ENCODE data around the gene SLCO4A1. TPM values are rescaled to one million over a fixed set of nuclear protein-coding genes. Genes with fewer than 3 reads are reported as not detected.

Gene SLCO4A1
- total and polyA plus RNA-seq, 11 donors = 1.00 to 54.0 (median 11.5) TPM

DNA sequence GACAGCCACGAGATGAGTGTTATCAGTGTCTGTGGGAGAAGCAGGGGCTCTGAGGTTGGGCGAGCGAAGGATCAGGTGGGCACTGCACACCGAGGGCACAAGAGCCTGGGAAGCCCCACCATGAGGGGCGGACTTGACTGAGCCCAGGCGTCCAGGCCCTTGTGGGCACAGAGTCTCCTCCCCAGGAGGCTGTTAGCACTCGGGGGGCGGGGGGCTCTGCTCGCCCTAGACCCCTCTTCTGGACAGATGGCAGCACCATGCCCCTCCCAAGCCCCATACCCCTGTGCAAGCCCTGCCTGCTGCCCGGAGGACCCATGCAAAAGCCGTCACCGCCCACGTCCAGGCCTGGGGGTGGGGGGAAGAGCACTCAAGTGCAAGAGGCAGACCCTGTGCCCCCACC is 21.7 kb upstream of the SLCO4A1 start:
- peaks cover 18 to 75% (median 51%) of the 10 kb centered on the region in 12 donors for H3K4me1 ChIP-seq
- no peaks in the 10 kb centered on the region for H3K27me3 ChIP-seq
- no peak overlapping the region for H3K4me3 ChIP-seq
- DNase-seq = peak in 1 of 5 donors; percentile 68
- H3K36me3 ChIP-seq = no peaks in the 10 kb centered on the region
- TF ChIP-seq POLR2A (IDR thresholded peaks at IDR 0.05) = no peak
- TF ChIP-seq, protein P1, sequence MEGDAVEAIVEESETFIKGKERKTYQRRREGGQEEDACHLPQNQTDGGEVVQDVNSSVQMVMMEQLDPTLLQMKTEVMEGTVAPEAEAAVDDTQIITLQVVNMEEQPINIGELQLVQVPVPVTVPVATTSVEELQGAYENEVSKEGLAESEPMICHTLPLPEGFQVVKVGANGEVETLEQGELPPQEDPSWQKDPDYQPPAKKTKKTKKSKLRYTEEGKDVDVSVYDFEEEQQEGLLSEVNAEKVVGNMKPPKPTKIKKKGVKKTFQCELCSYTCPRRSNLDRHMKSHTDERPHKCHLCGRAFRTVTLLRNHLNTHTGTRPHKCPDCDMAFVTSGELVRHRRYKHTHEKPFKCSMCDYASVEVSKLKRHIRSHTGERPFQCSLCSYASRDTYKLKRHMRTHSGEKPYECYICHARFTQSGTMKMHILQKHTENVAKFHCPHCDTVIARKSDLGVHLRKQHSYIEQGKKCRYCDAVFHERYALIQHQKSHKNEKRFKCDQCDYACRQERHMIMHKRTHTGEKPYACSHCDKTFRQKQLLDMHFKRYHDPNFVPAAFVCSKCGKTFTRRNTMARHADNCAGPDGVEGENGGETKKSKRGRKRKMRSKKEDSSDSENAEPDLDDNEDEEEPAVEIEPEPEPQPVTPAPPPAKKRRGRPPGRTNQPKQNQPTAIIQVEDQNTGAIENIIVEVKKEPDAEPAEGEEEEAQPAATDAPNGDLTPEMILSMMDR (IDR thresholded peaks at IDR 0.05) = no peak
- no peaks in the 10 kb centered on the region for H3K9me3 ChIP-seq
- no peak for ATAC-seq
- H3K27ac ChIP-seq = peak overlapping the region in 1 of 12 donors; percentile 28
- intact Hi-C loops (cut with DNase I) = no loop called here
- WGBS, 4 donors = 81 to 92% (median 83%) methylated on average over 12 to 13 of the region's 13 CpGs

DNA sequence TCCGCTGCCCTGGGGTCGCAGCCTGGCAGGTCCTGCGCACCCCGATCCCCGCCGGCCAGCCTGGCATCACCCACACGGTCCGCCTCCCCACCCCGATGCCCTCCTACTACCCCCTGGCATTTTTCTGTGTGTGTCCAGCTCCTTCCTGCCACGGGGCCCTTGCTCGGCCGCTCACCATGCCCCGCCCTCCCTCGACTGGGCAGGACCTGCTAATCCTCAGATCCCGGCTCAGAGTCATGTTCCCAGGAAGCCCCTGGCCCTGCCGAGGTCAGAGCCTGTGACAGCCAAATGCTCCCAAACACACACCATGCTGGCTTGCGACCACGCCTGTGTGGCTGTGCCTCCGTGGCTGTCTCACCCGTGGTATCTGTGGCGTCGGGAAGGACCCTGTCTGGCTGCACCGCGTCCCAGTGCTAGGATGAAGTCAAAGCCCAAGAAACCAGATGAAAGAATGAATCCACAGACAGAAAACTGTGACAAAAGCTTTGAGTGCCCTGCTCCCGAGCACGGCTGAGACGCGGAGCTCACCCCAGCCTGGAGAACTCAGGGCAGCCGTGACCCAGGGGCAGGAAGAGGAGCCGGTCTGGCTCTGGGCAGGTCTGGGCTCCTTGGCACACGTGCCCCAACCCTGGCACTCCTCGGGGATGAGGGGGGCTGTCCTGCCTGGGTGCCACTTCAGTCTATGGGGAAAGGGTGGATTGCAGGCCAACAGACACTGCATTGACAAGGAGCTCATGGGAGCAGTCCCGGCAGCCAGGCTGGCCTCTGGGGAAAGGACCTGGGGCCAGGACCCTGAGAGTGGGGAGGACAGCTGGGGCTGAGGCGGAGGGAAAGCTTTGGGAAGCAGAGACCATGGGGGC is 20.8 kb upstream of the SLCO4A1 start:
- H3K36me3 ChIP-seq = no peaks in the 10 kb centered on the region
- TF ChIP-seq, protein P1 (IDR thresholded peaks at IDR 0.05) = no peak
- no peak for TF ChIP-seq POLR2A (IDR thresholded peaks at IDR 0.05)
- peak in 1 of 5 donors; percentile 62 for DNase-seq
- intact Hi-C loops (cut with DNase I) = loop anchor here in 1 of 10 donors (2.0 kb wide), 1 partner anchor 31 kb away; no protein-coding TSS in a partner anchor
- H3K4me1 ChIP-seq = peaks cover 18 to 80% (median 51%) of the 10 kb centered on the region in 12 donors
- no peak overlapping the region for H3K4me3 ChIP-seq
- no peak for ATAC-seq
- no peaks in the 10 kb centered on the region for H3K9me3 ChIP-seq
- 82 to 90% (median 86%) methylated on average over 26 to 34 of the region's 34 CpGs for WGBS, 4 donors
- H3K27ac ChIP-seq = peak overlapping the region in 9 of 12 donors; percentile 10 to 96 (median 91)
- no peaks in the 10 kb centered on the region for H3K27me3 ChIP-seq

DNA sequence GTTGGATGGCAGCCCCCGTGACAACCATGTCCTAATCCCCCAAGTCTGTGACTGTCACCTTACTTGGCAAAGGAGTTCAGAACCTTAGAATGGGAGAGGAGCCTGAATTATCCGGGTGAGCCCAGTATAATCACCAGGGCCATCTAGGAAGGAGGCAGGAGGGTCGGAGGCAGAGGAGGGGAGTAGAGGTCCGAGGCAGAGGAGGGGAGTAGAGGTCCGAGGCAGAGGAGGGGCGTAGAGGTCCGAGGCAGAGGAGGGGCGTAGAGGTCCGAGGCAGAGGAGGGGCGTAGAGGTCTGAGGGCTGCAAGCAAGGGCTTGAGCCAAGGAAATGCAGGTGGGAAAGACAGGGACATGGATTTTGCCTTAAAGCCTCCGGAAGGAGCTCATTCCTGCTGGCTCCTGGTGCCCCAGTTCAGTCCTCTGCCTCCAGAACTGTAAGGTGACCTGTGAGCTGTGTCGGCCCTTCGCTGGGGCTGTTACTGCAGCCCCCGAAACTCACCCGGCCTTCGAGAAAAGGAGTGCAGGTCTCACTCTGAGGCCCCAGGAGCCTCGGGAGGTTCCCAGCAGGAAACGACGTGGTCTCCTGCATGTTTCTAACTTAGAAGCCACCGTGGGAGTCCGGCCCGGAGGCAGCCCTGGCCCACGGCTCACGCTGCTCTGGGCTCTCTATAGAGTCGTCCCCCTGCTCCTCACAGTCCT is 20.0 kb upstream of the SLCO4A1 start:
- TF ChIP-seq POLR2A (IDR thresholded peaks at IDR 0.05) = no peak
- TF ChIP-seq, protein P1 (IDR thresholded peaks at IDR 0.05) = no peak
- Histone ChIP-seq H3K4me1 (peaks cover 18 to 71% (median 42%) of the 10 kb centered on the region in 12 donors), H3K4me3 (no peak overlapping the region), H3K27me3 (no peaks in the 10 kb centered on the region), H3K27ac (peak overlapping the region; percentile 89 to 96 (median 92)), H3K36me3 (no peaks in the 10 kb centered on the region), H3K9me3 (no peaks in the 10 kb centered on the region)
- ATAC-seq (no peak), DNase-seq (no peak)
- intact Hi-C loops (cut with DNase I) = loop anchor here in 1 of 10 donors (2.0 kb wide), 1 partner anchor 30 kb away; no protein-coding TSS in a partner anchor
- WGBS, 4 donors = 77 to 83% (median 78%) methylated on average over 16 to 25 of the region's 25 CpGs
